Prostate gland (tissue), 2 donors: ENCODE results near the gene MSANTD1. TPM values are rescaled to one million over a fixed set of nuclear protein-coding genes. Genes with fewer than 3 reads are reported as not detected.

Experiments
- DNase-seq: peaks from one replicate; pipeline ENCODE4 v3.0.0-alpha.2; 2019; ENCODE audit warnings: low spot score
- H3K27ac ChIP-seq, 2 donors: fragments of 200-600 bp; sonication (generic); 2 replicates each; pipeline ENCODE4 v1.5.1; 2017 to 2019
- H3K27me3 ChIP-seq: fragments of 200-600 bp; sonication (generic); replicated peaks from 2 replicates; pipeline ENCODE4 v1.5.1; 2019; ENCODE audit not compliant: insufficient read depth
- H3K36me3 ChIP-seq, 2 donors: fragments of 200-600 bp; sonication (generic); 1 replicate in 1 of 2; 2 replicates in 1 of 2; pipeline versions ENCODE4 v1.5.1 to v1.8.1; 2017 to 2019
- H3K4me1 ChIP-seq: fragments of 200-600 bp; sonication (generic); replicated peaks from 2 replicates; pipeline ENCODE4 v1.5.1; 2019
- H3K4me3 ChIP-seq, 2 donors: fragments of 200-600 bp; sonication (generic); 2 replicates each; pipeline ENCODE4 v1.5.1; 2017 to 2019
- H3K9me3 ChIP-seq: fragments of 200-600 bp; sonication (generic); 2 replicates; pipeline ENCODE4 v1.5.1; 2017
- POLR2A ChIP-seq: fragments of 450-650 bp; IDR thresholded peaks from one replicate; pipeline ENCODE4 v1.6.1; 2016; ENCODE audit warnings: antibody characterized with exemption, mild to moderate bottlenecking
- POLR2AphosphoS5 ChIP-seq: sonication (generic); formaldehyde crosslinking; IDR thresholded peaks from one replicate; pipeline ENCODE4 v1.6.1; 2017; ENCODE audit warnings: antibody characterized with exemption
- WGBS: methylation state at CpG from one replicate; pipeline ENCODE4 v1.1.5; 2018; 5-methylcytosine and 5-hydroxymethylcytosine counted together
- intact Hi-C: fragments of 100-400 bp; cut with DNase I; formaldehyde crosslinking; loops from one replicate; pipeline ENCODE4 v1.14.2; 2022
- total RNA-seq, 2 donors: library from RNA; depleted of rRNA; stranded (reverse); fragments of >200 nt; gene quantifications; one replicate each; pipeline ENCODE4 v1.1.0, GENCODE V29; 2016
- TF ChIP-seq, protein P1 (sequence below), 4 experiments: fragments of 200-600 bp in 2 of 4; fragments of 450-650 bp in 2 of 4; sonication (generic) in 2 of 4; IDR thresholded peaks; 1 replicate in 3 of 4; 2 replicates in 1 of 4; pipeline ENCODE4 v1.5.1; 2016 to 2019; ENCODE audit warnings: antibody characterized with exemption in 4 of 4, mild to moderate bottlenecking in 2 of 4, moderate library complexity in 2 of 4

The MSANTD1 gene
- total RNA-seq, 2 donors from 2014 or later: 1.2 to 4.4 TPM

DNA sequence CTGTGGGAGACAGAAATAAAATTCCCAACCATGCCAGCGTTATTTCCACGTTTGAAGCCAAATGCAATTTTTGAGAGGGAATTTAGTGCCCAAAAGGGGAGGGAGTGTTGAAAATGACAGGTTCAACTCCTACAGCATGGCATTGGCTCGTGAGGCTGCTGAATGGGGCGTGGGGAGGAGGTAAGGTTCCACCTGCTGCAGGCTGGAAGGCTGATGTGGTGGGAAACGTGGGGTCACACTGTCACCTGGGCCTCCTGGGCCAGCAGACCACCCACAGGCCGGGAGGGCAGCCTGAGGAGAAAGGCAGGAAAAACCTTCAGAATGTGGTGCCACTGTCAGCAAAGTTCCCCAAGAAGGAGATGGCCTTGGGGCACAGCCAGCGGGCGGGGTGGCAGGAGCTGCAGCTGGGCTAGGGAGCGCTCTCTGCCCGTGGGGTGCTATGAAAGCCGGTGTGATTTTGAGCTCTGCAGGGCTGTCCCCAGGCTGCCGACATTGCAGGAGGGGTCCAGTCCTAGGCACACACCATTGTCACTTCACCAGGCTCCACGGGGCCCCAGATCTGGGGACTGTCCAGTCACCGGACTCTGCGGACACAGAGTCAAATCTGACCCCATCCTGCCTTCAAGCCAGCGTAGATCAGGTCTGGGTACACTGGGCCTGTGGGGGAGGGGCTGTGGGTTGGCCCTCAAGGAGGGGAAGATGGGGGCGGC lies 19.6 kb downstream of the MSANTD1 start:
- Histone ChIP-seq H3K4me1 (no peaks in the 10 kb centered on the region), H3K4me3 (no peak overlapping the region), H3K27me3 (no peaks in the 10 kb centered on the region), H3K27ac (no peak overlapping the region), H3K36me3 (no peaks in the 10 kb centered on the region), H3K9me3 (no peaks in the 10 kb centered on the region)
- no peak for TF ChIP-seq POLR2A
- TF ChIP-seq, protein P1, sequence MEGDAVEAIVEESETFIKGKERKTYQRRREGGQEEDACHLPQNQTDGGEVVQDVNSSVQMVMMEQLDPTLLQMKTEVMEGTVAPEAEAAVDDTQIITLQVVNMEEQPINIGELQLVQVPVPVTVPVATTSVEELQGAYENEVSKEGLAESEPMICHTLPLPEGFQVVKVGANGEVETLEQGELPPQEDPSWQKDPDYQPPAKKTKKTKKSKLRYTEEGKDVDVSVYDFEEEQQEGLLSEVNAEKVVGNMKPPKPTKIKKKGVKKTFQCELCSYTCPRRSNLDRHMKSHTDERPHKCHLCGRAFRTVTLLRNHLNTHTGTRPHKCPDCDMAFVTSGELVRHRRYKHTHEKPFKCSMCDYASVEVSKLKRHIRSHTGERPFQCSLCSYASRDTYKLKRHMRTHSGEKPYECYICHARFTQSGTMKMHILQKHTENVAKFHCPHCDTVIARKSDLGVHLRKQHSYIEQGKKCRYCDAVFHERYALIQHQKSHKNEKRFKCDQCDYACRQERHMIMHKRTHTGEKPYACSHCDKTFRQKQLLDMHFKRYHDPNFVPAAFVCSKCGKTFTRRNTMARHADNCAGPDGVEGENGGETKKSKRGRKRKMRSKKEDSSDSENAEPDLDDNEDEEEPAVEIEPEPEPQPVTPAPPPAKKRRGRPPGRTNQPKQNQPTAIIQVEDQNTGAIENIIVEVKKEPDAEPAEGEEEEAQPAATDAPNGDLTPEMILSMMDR (IDR thresholded peaks at IDR 0.05): no peak
- no peak for DNase-seq
- intact Hi-C loops: no loop called here
- 79% methylated on average over 17 of the region's 17 CpGs for WGBS

DNA sequence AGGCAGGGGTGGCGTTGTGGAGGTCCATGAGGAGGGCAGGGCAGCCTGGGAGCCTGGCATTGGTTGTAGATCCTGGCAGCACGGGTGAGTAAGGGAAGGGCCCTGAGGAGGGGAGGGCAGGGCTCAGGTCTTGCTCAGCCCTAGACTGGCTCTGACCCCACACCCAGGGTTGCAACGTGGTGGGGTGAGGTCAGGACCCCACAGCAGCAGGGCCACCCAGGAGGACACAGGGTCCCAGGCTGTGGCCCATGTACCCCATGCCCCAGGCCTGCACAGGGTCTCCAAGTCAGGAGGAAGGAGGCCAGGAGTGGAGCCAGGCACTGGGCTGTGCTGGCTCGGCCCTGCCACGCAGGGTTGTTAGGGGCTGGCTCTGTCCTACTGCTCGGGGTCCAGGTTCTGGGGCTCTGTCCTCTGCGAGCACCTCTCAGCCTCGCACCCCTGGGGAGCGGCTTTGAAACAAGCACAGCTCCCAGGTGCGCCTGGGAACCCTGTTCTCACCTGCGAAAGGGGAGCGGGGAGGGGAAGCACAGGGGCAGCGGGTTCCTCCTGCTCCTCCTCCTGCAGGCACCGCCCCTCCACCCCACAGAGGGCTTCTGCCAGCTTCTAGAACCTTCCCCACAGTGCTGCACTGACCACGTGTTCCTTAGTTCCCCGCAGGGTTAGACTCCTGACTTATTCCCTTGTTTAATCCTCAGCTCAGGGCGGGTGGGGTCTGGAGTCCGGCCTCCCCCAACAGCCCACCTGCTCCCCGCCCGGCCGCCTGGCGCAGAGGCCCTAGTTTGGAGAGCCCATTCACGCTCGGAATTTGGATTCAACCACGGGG lies 20.4 kb downstream of the MSANTD1 start:
- no peak overlapping the region for H3K27ac ChIP-seq
- no peaks in the 10 kb centered on the region for H3K4me1 ChIP-seq
- TF ChIP-seq, protein P1 (IDR thresholded peaks at IDR 0.05): no peak
- no peak for TF ChIP-seq POLR2A
- no peak for TF ChIP-seq POLR2AphosphoS5
- intact Hi-C loops: no loop called here
- no peaks in the 10 kb centered on the region for H3K36me3 ChIP-seq
- WGBS: 72% methylated on average over 24 of the region's 25 CpGs
- no peaks in the 10 kb centered on the region for H3K27me3 ChIP-seq
- no peak for DNase-seq
- H3K9me3 ChIP-seq: no peaks in the 10 kb centered on the region
- H3K4me3 ChIP-seq: no peak overlapping the region

DNA sequence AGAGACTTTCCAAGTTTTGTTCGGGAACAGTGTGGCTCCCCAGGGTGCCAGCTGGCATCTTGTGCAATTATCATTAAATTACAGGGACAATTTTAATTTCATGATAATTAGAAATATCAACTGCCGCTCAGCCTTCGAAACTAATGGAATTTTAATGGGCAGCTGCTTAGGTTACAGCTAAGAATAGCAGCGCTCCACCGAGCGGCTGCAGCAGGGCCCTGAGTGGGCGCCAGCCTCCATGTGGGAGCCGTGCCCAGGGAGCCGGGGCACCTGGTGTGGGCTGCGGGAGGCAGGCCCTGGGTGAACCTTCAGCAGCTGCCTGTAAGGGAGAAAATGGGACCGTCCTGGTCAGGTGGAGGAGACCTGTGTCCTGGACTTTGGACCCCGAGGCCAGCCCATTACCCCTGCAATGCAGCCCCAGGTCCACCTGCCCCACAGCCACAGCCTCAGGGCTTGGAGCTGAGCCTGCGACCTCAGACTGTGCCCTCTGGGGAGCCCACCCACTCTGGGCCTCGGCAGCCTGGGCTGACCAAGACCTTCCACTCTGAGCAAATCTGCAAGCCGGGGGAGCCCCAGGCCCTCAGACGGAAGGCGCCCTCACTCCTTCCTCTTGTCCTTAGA lies 21.1 kb downstream of the MSANTD1 start:
- Histone ChIP-seq H3K27me3 (no peaks in the 10 kb centered on the region), H3K4me1 (no peaks in the 10 kb centered on the region), H3K4me3 (no peak overlapping the region), H3K36me3 (no peaks in the 10 kb centered on the region), H3K27ac (no peak overlapping the region), H3K9me3 (no peaks in the 10 kb centered on the region)
- WGBS: 45% methylated on average over 15 of the region's 17 CpGs
- intact Hi-C loops: no loop called here
- TF ChIP-seq POLR2A (no peak), POLR2AphosphoS5 (no peak)
- TF ChIP-seq, protein P1 (IDR thresholded peaks at IDR 0.05): no peak
- no peak for DNase-seq

DNA sequence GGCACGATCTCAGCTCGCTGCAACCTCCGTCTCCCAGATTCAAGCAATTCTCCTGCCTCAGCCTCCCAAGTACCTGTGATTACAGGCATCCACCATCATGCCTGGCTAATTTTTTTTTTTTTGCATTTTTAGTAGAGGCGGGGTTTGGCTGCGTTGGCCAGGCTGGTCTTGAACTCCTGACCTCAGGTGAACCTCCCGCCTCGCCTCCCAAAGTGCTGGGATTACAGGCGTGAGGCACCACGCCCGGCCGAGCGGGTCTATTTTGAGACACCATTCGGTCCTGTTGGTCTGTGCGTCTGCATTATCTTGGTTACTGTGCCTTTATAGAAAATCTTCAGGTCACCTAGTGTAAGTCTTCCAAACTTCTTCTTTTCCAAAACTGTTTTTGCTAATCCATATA lies 22.2 kb downstream of the MSANTD1 start:
- Histone ChIP-seq H3K36me3 (no peaks in the 10 kb centered on the region), H3K4me1 (no peaks in the 10 kb centered on the region), H3K4me3 (no peak overlapping the region), H3K27me3 (no peaks in the 10 kb centered on the region), H3K27ac (no peak overlapping the region), H3K9me3 (no peaks in the 10 kb centered on the region)
- intact Hi-C loops: no loop called here
- no peak for DNase-seq
- 92% methylated on average over 14 of the region's 14 CpGs for WGBS
- TF ChIP-seq POLR2A: no peak
- TF ChIP-seq, protein P1 (IDR thresholded peaks at IDR 0.05): no peak
- no peak for TF ChIP-seq POLR2AphosphoS5
